H1 (cell line): Measurements from ENCODE around the gene OTOGL.

Experiments
- EP300 ChIP-seq, 2 experiments: IDR thresholded peaks; 1 replicate in 1 of 2; 2 replicates in 1 of 2; pipeline ENCODE4 v1.6.1; 2011 to 2012; ENCODE audit warnings: low read depth in 2 of 2, low read length in 2 of 2, mild to moderate bottlenecking in 2 of 2, borderline replicate concordance in 1 of 2, inconsistent platforms in 1 of 2, moderate library complexity in 1 of 2
- EZH2 ChIP-seq: fragments of 200-600 bp; sonication (generic); IDR thresholded peaks from 2 replicates; pipeline ENCODE4 v1.7.1; 2012; ENCODE audit warnings: low read depth, mild to moderate bottlenecking, moderate library complexity, low read length, inconsistent platforms; ENCODE audit not compliant: severe bottlenecking
- HDAC2 ChIP-seq, 2 experiments: fragments of 300-600 bp in 1 of 2; sonication (generic) in 1 of 2; IDR thresholded peaks; 2 replicates each; pipeline ENCODE4 v1.6.1; 2011 to 2012; ENCODE audit warnings: low read depth in 2 of 2, low read length in 2 of 2, mild to moderate bottlenecking in 2 of 2, moderate library complexity in 2 of 2, borderline replicate concordance in 1 of 2, inconsistent platforms in 1 of 2
- RAD21 ChIP-seq, 2 experiments: IDR thresholded peaks in 1 of 2; conservative IDR thresholded peaks in 1 of 2; 2 replicates each; pipeline ENCODE4 v1.6.1; 2011; ENCODE audit warnings: low read depth in 2 of 2, low read length in 2 of 2, improper control_type of control experiment in 1 of 2, inconsistent platforms in 1 of 2, mild to moderate bottlenecking in 1 of 2, moderate library complexity in 1 of 2
- RBBP5 ChIP-seq: IDR thresholded peaks from 2 replicates; pipeline ENCODE4 v1.7.1; 2012; ENCODE audit warnings: low read depth, mild to moderate bottlenecking, inconsistent platforms, low read length, moderate library complexity, borderline replicate concordance
- RFX5 ChIP-seq: IDR thresholded peaks from 2 replicates; pipeline ENCODE4 v1.6.1; 2011; ENCODE audit warnings: low read depth, low read length, improper control_type of control experiment, borderline replicate concordance
- RNF2 ChIP-seq: fragments of 200-900, 300-1000 bp; sonication (generic); IDR thresholded peaks from 2 replicates; pipeline ENCODE4 v1.7.1; 2016; ENCODE audit warnings: borderline replicate concordance, low read depth, mild to moderate bottlenecking, antibody characterized with exemption, low read length; ENCODE audit not compliant: poor library complexity, severe bottlenecking; ENCODE audit errors: missing control alignments
- TEAD4 ChIP-seq: IDR thresholded peaks from 2 replicates; pipeline ENCODE4 v1.6.1; 2012; ENCODE audit warnings: low read depth, low read length, inconsistent platforms, mixed read lengths
- YY1 ChIP-seq: IDR thresholded peaks from 2 replicates; pipeline ENCODE4 v1.6.1; 2011; ENCODE audit warnings: low read depth, mild to moderate bottlenecking, low read length
- TF ChIP-seq, protein P1 (sequence below), 3 experiments: IDR thresholded peaks; 1 replicate in 2 of 3; 2 replicates in 1 of 3; pipeline versions ENCODE4 v1.5.1 to v1.6.1; 2011; ENCODE audit warnings: low read length in 3 of 3, mild to moderate bottlenecking in 3 of 3, inconsistent platforms in 2 of 3, low read depth in 1 of 3, moderate library complexity in 1 of 3; ENCODE audit not compliant: insufficient read depth in 1 of 3; ENCODE audit errors: control extremely low read depth in 1 of 3
- TF ChIP-seq, protein P2 (sequence below): IDR thresholded peaks from 2 replicates; pipeline ENCODE4 v1.6.1; 2011; ENCODE audit warnings: low read depth, mild to moderate bottlenecking, low read length; ENCODE audit not compliant: insufficient read depth
- TF ChIP-seq, protein P3 (sequence below): IDR thresholded peaks from 2 replicates; pipeline ENCODE4 v1.6.1; 2011; ENCODE audit warnings: low read length, improper control_type of control experiment

DNA sequence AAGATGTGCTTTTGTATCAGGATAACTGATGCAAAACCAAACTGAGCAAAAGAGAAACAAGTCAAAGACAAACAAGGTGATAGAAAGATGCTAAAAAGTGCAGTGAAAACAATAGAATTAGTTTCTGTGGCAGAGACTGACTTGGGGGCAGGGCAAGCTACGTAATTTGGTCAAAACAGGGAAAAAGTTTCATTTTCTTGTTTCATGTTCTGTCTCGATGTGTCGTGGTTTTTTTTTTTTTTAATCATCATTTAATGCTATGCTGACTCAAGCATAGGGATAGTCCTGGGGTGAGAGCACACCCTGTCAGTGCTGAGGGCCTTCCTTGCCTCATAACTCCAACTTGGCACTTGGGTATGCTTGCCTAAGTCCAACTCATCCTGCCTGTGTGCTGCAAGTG is 200.6 kb downstream of the OTOGL start:
- TF ChIP-seq, protein P1, sequence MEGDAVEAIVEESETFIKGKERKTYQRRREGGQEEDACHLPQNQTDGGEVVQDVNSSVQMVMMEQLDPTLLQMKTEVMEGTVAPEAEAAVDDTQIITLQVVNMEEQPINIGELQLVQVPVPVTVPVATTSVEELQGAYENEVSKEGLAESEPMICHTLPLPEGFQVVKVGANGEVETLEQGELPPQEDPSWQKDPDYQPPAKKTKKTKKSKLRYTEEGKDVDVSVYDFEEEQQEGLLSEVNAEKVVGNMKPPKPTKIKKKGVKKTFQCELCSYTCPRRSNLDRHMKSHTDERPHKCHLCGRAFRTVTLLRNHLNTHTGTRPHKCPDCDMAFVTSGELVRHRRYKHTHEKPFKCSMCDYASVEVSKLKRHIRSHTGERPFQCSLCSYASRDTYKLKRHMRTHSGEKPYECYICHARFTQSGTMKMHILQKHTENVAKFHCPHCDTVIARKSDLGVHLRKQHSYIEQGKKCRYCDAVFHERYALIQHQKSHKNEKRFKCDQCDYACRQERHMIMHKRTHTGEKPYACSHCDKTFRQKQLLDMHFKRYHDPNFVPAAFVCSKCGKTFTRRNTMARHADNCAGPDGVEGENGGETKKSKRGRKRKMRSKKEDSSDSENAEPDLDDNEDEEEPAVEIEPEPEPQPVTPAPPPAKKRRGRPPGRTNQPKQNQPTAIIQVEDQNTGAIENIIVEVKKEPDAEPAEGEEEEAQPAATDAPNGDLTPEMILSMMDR (IDR thresholded peaks at IDR 0.05; ENCODE audit: control extremely low read depth in 1 of 3, insufficient read depth in 1 of 3, low read depth in 1 of 3, low read length in 3 of 3), result no peak
- TF ChIP-seq EZH2 (no peak), HDAC2 (IDR thresholded peaks at IDR 0.05; ENCODE audit: borderline replicate concordance in 1 of 2, low read depth in 2 of 2, low read length in 2 of 2) (no peak), EP300 (IDR thresholded peaks at IDR 0.05; ENCODE audit: borderline replicate concordance in 1 of 2, low read depth in 2 of 2, low read length in 2 of 2) (no peak), RBBP5 (no peak), RNF2 (no peak), YY1 (no peak), RAD21 (IDR thresholded peaks at IDR 0.05 in 1 of 2, conservative IDR thresholded peaks at IDR 0.05 in 1 of 2; ENCODE audit: low read depth in 2 of 2, low read length in 2 of 2) (no peak), RFX5 (no peak), TEAD4 (no peak)
- TF ChIP-seq, protein P2, sequence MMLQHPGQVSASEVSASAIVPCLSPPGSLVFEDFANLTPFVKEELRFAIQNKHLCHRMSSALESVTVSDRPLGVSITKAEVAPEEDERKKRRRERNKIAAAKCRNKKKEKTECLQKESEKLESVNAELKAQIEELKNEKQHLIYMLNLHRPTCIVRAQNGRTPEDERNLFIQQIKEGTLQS, result no peak
- TF ChIP-seq, protein P3, sequence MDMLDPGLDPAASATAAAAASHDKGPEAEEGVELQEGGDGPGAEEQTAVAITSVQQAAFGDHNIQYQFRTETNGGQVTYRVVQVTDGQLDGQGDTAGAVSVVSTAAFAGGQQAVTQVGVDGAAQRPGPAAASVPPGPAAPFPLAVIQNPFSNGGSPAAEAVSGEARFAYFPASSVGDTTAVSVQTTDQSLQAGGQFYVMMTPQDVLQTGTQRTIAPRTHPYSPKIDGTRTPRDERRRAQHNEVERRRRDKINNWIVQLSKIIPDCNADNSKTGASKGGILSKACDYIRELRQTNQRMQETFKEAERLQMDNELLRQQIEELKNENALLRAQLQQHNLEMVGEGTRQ, result no peak
